Endothelial cell of umbilical vein (primary cell): ENCODE measurements around the gene DND1.

Experiments
- CTCF ChIP-seq, 2 donors: IDR thresholded peaks; 1 replicate in 1 of 2; 2 replicates in 1 of 2; pipeline ENCODE4 v1.5.1; 2011; ENCODE audit warnings: low read length in 2 of 2, mild to moderate bottlenecking in 2 of 2, moderate library complexity in 2 of 2, control low read depth in 1 of 2, inconsistent platforms in 1 of 2, low read depth in 1 of 2; ENCODE audit not compliant: insufficient read depth in 1 of 2; ENCODE audit errors: extremely low read depth in 1 of 2
- POLR2AphosphoS5 ChIP-seq: IDR thresholded peaks from 2 replicates; pipeline ENCODE4 v1.6.1; 2012; ENCODE audit warnings: low read depth, mild to moderate bottlenecking, control low read depth, low read length, moderate library complexity; ENCODE audit not compliant: insufficient read depth

- TF ChIP-seq CTCF (IDR thresholded peaks at IDR 0.05; ENCODE audit: extremely low read depth in 1 of 2, insufficient read depth in 1 of 2, low read depth in 1 of 2, low read length in 2 of 2) (no peak), POLR2AphosphoS5 (no peak)
Measured at GRCh38 chr5:140674629-140675028, 1.3 kb upstream of the DND1 start.
